Measurements from ENCODE around the gene LRBA.
"Not testable (repeated sequence)": the region's sequence is repeated elsewhere in the genome, so short reads cannot be mapped to it uniquely, and the experiment has no call there.

LRBA gene

DNA sequence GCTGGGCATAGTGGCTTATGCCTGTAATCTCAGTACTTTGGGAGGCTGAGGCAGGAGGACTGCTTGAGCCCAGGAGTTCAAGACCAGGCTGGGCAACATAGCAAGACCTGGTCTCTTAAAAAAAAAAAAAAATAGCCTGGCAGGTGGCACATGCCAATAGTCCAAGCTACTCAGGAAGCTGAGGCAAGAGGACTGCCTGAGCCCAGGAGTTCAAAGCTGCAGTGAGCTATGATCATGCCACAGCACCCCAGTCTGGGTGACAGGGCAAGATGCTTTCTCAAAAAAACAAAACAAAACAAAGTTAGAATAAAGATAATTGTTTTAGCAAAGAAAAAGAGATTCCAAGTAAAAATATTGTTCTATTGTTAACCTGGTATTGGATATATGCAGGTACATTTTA is 75.0 kb downstream of the LRBA start:
- no peak for DNase-seq (ENCODE audit: low read depth in 2 of 2)

DNA sequence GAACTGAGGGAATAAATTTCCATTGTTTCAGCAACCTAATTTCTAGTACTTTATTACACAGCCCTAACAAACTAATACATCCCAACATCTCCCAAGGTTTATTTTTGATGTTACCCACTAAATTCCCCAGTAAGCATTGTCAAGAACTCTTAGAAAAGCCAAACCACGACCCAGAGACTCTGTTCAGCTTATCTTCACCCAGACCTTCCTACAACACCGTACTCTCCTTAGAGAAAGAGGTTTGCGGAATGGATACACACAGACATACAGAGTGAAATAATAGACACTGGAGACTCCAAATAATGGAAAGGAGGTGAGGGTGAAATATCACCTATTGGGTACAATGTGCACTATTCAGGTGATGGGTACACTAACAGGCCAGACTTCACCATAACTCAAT is 75.6 kb downstream of the LRBA start:
- no peak for DNase-seq (ENCODE audit: low read depth in 2 of 2)

DNA sequence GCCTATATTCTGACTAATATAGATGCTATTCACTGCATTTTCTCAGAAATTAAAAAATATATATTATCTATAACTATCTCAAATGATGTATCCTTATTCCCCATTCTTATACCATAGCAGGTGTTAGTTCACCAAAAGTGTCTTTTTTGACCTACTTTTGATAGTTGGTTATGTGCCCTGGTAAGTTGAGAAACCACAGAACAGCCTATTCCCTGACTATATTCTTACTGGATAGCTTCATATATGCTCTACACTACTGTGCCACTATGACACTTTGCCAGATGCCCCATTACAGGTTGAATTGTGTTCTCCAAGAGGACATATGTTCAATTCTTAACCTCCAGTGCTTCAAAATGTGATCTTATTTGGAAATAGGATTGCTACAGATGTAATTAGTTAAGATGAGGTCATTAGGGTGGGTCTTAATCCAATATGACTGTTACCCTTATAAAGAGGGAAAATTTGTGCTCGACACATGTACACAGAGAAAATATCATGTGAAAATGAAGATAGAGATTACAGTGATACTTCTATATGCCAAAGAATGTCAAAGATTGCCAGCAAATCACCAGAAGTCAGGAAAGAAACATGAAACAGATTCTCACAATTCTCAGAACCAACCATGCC is 76.1 kb downstream of the LRBA start:
- no peak for DNase-seq (ENCODE audit: low read depth in 2 of 2)

DNA sequence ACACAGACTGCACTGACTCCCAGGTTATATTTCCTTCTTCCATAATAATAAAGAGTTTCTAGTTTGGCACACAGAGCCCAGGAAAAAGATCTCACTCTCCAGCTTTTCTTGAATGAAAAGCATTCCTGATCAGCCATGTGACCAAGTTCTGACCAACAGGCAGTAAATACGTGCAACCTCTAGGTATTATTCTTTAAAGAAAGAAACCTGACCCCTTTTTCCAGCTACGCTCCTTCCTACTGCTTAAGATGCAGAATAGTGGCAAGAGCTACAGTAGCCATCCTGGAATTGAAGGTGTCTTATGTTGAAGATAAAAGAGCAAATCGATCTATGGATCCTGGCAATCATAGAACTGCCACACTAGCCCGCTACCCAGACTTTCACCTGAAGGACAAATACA is 76.7 kb downstream of the LRBA start:
- DNase-seq (ENCODE audit: low read depth in 2 of 2), result no peak

DNA sequence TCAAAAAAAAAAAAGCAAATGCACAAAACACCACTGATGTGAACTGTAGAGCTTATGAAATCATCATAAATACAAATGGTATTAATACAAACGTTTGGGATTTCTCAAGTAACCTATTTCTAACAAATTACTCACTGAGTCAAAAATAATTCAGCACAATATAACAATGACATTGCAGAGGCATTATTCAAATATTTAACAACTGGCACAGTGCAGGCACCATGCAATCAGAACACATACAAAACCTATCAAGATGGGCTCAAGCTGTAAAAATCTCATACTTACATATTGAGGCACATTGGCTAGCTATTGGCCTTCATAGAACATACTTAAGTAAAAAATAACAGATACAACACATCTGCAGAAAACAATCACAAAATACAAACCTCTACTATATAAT is 81.1 kb downstream of the LRBA start:
- no peak for DNase-seq (ENCODE audit: low read depth in 2 of 2)

DNA sequence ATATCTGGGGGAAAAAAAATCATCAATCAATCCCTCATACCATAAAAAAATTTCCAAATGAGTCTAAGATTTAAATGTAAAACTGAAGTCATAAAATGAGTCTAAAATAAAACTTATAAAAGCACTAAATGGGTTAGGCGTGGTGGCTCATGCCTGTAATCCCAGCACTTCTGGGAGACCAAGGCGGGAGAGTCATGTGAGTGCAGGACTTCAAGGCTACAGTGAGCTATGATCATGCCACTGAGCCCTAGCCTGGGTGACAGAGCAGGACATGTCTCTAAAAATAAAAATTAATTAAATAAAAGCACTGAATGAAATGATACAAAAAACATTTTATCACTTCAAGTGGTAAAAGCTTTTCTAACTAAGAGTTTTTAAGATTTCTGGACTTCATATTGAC is 83.3 kb downstream of the LRBA start:
- DNase-seq (ENCODE audit: low read depth in 2 of 2), result no peak

DNA sequence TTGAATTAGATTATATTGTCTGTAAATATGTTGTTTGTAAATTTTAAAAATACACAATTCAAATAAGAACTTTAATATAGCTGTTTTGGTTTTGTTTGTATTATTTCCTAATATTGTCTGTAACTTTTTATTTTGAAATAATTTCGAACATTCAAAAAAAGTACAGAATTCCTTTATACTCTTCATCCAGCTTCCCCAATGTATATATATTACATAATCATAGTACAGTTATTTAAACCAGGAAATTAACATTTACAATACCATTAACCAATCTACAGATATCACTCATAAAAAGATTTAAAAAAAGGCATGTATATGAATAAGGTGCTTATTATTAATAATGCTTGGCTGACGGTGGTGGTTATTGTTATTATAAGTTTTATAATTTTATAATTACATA is 84.1 kb downstream of the LRBA start:
- DNase-seq (ENCODE audit: low read depth in 2 of 2), result no peak

DNA sequence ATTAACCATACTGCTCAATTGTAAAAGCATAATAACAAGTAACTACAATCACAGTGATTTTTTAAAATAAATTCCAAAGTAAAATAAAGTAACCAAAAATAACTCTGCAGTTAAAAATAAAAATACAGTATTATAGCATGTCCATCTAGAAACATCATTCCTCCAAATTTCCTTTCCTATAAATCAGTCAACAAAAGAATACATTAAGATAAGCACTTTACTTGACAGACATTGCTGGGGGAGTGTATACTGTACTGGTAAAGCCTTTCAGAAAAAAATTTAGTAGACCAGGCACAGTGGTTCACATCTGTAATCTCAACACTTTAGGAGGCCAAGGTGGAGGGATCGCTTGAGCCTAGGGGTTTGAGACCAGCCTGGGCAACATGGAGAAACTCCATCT is 91.1 kb downstream of the LRBA start:
- no peak for DNase-seq (ENCODE audit: low read depth in 2 of 2)

DNA sequence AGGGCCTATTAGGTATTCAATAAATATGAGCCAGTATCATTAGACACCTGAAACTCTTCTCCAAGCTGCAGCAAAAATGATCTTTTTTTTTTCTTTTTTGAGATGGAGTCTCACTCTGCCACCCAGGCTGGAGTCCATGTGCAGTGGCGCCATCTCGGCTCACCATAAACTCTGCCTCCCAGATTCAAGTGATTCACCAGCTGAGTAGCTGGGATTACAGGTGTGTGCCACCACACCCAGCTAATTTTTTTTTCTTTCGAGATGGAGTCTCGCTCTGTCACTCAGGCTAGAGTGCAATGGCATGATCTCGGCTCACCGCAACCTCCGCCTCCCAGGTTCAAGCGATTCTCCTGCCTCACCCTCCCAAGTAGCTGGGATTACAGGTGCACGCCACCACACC is 93.6 kb downstream of the LRBA start:
- DNase-seq (ENCODE audit: low read depth in 2 of 2), result not testable (repeated sequence)

DNA sequence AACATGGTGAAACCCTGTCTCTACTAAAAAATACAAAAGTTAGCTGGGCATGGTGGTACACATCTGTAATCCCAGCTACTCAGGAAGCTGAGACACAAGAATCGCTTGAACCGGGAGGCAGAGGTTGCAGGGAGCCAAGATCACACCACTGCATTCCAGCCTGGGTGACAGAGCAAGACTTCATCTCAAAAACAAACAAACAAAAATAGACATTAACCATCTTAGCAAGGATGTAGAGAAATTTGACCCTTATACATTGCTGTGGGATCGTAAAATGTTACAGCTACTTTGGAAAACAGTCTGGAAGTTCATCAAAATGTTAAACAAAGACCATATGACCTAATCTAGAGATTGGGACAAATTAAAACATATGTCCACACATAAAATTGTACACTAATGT is 96.5 kb downstream of the LRBA start:
- not testable (repeated sequence) for DNase-seq (ENCODE audit: low read depth in 2 of 2)

DNA sequence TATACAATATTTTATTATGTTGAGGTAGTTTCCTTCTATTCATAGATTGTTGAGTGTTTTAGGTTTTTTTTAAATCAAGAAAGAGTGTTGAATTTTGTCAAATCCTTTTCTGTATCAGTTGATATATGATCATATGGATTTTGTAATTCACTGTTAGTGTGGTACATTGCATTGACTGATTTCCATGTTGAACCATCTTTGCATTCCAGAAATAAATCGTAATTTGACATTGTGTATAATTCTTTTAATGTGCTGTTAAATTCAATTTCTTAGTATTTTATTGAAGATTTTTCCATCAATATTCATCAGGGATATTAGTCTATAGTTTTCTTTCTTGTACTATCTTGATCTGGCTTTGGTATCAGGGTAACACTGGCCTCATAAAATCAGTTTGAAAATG is 103.8 kb downstream of the LRBA start:
- DNase-seq (ENCODE audit: low read depth in 2 of 2), result no peak

DNA sequence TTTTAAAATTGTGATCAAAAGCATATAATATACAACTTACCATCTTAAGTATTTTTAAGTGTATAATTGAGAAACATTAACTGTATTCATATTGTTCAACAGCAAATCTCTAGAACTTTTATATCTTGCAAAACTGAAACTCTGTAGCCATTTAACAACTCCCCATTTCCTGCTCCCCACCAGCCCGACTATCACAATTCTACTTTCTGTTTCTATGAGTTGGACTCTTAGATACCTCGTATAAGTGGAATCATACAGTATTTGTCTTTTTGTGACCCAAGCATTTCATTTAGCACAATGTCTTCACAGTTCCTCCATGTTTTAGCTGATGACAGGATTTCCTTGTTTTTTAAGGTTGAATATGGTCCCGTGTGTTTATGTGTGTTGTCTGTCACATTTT is 106.0 kb downstream of the LRBA start:
- no peak for DNase-seq (ENCODE audit: low read depth in 2 of 2)

DNA sequence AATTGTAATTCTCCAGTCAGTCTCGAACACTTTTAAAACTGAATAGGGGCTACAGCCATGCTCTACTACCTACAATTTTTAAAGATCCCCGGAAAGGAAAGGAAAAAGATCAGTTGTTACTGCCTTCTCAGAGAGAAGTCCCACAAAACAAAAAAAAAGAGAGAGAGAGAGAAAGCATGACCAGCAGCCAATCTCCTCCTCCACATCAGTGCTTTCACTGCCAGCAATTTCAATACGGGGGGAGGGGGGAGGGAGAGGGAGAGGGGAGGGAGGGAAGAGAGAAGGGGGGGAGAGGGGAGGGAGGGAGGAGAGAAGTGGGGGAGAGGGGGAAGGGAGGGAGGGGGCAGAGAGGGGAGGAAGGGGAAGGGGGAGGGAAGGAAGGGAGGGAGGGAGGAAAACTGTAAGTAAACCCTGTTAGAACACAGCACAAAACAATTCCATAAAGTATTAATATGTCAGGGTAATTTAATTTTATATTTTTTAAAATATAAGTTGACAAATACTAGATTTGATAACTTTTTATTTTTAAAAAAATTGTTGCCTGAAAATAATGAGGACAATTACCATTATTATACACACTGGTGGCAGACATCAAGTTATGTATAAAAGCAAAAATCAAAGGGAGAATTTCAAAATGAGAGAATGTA is 108.0 kb downstream of the LRBA start:
- DNase-seq (ENCODE audit: low read depth in 2 of 2), result no peak

DNA sequence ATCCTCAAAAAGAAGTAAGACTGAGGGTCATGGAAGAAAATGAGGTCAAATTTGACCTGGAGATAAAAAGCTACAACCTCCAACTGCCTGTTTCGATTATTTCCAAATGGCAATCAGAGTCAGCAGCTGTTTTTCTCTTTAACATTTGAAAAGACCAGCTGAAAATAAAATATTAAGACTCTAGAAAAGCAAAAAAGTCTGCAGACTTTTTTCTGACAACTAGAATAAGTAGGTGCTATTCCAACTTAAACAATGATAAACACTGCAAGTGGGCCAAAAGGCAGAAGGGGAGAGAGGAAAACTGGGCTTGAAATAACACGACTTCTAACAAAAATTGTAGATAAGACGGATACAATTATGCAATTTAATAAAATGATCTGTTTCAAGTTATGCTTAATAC is 110.4 kb downstream of the LRBA start:
- DNase-seq (ENCODE audit: low read depth in 2 of 2), result no peak

DNA sequence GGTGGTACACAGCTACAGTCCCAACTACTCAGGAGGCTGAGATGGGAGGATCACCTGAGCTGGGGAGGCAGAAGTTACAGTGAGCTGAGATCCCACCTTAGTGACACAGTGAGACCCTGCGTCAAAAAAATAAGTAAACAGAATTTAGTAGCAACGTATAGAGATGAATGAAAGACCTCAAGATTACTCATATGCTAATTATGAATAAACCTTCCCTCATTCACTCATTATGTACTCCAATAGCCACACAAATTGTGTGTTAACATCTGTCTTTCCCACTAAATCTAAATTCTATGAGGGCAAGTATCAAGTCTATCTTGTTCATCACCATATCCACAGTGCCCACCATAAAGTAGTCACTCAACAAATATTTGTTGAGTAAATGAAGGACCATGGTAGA is 111.5 kb downstream of the LRBA start:
- DNase-seq (ENCODE audit: low read depth in 2 of 2), result no peak

DNA sequence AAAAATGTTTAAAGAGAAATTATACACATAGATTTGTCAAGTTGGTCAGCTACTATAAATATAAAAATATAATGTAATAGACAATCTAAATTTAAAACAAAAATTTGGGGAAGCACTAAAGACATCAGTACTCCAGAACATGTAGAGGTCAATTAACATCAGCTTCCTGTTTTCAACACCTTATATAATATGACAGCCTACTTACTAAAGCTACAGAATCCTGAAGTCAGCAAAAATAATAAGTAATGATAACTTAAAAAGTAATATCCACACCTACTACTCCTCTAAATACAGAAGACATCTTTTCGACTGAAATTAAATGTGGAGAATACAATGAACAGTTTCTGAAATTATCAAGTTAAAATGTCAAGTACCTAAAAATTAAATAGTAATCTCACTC is 118.6 kb downstream of the LRBA start:
- no peak for DNase-seq (ENCODE audit: low read depth in 2 of 2)

DNA sequence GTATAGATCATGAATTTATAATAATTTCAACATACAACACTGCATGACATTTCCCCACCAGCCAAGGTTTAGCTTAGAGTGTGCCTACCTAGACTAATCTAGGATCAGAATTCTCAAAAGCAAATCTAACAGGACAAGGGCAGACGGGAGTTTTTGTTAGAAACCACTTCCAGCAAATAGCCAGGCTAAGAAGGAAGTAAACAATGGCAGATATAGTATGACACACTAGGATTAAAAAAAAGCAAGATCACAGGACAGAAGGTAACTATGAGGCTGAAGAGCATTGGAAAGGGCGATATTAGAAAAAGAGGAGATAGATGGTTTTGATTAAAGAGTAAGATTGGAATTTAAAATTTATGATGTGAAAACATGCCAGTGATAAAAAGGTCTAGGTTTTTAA is 124.8 kb downstream of the LRBA start:
- DNase-seq (ENCODE audit: low read depth in 2 of 2), result no peak

DNA sequence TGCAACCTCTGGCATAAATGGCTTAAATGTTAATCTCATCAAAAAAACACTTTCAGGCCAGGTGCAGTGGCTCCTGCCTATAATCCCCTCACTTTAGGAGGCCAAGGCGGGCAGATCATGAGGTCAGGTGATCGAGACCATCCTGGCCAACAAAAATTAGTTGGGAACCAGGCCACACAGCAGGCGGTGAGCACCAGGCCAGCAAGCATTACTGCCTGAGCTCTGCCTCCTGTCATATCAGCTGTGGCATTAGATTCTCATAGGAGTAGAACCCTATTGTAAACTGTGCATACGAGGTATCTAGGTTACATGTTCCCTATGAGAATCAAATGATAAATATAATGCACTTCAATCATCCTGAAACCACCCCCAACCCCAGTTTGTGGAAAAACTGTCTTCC is 125.8 kb downstream of the LRBA start:
- DNase-seq (ENCODE audit: low read depth in 2 of 2), result no peak

DNA sequence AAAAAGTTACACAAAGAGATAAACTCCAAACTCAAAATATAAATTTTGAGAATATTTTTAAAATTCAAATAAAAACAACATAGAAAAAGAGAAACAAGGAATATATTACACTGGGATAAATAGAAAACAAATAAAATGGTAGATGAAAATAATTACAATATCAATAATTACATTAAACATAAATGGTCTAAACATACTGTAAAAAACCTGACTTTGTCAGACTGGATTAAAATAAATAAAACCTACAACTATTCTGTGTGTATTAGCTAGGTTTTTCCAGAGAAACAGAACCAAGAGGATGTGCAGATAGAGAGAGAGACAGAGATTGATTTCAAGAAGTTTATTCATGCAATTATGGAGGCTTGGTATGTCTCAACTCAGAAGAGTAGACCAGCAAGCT is 126.5 kb downstream of the LRBA start:
- no peak for DNase-seq (ENCODE audit: low read depth in 2 of 2)

DNA sequence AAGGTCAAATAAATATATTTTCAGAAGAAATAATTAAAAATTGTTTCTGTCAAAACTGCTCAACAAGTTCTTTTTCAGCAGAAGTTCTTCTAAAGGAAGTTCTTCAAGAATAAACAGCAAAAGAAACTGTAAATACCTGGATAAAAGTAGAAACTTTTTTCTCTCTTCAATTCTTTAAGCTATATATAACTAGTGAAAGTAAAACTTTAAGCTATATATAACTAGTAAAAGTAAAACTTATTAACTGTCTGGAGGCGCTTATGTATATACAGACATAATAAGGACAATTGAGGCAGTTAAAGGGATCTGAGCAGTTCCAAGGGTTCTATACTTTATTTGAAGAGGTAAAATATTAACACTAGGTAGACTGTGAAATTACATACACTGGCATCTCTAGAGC is 126.9 kb downstream of the LRBA start:
- no peak for DNase-seq (ENCODE audit: low read depth in 2 of 2)

DNA sequence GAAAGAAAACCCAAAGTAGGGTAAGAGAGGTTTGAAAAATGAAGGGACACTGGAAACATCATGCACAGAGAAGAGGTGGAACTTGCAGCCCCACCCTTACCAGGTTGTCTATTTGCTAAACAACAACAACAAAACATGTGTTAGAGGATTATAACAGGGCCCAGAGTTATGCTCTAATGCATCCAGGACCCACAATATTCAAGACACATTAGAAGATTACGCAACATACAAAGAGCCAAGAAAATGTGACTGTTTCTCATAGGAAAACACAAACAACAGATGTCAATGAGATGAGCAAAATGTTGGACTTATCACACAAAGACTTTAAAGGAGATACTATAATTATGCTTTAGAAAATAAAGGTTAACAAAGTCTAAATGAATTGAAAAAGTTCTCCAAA is 128.5 kb downstream of the LRBA start:
- DNase-seq (ENCODE audit: low read depth in 2 of 2), result no peak

DNA sequence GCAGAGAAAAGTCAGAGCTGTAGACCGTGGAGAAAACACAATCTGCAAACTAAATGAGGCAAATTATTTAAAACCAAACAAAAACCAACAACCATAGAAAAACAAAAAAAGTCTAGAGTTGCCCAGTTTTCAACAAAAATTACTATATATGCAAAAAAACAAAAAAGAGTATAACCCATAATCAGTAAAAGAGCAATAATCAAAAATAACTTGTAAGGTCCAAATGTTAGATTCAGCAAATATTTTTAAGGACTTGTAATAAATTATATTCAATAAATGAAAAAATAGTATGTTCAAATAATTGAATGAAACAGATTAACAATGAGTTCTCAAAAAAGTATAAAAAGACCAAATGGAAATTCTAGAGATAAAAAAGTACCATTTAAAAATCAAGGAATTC is 130.5 kb downstream of the LRBA start:
- no peak for DNase-seq (ENCODE audit: low read depth in 2 of 2)

DNA sequence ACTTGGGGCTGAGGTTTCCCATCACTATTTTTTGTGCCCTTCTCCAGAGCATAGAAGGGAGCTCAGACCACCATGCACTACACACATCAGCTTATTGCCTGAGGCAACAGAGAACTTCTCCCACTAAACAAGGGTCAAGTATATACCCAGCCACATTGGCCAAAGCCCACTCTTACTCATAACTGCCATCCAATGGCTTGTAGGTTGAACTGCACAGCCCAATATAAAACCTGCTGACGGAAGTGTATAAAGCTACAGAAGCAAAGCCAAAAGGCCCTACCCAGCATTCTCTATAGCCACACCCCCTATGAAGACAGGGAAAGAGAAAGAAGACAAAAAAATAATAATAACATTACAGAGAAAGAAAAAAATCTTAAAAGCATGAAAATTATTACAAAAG is 139.7 kb downstream of the LRBA start:
- no peak for DNase-seq (ENCODE audit: low read depth in 2 of 2)
